KOPT-K1 (cell line): Measurements from ENCODE around the gene TEAD2.

Source experiments
- H3K27ac ChIP-seq: fragments of 200-600 bp; sonication (generic); 2 replicates; pipeline ENCODE4 v1.5.1; 2016; ENCODE audit warnings: antibody characterized with exemption, mild to moderate bottlenecking, low read depth, low read length; ENCODE audit not compliant: poor library complexity, severe bottlenecking
- H3K36me3 ChIP-seq: fragments of 200-600 bp; sonication (generic); 2 replicates; pipeline ENCODE4 v1.5.1; 2017; ENCODE audit warnings: antibody characterized with exemption, mild to moderate bottlenecking, low read length, moderate library complexity; ENCODE audit not compliant: insufficient read depth
- H3K9me3 ChIP-seq: fragments of 200-600 bp; sonication (generic); 2 replicates; pipeline ENCODE4 v1.5.1; 2017; ENCODE audit warnings: antibody characterized with exemption, low read length, mild to moderate bottlenecking; ENCODE audit not compliant: insufficient read depth, poor library complexity, severe bottlenecking

The TEAD2 gene

GRCh38 chr19:49364083-49364737 is 2.0 kb upstream of the TEAD2 start:
- peaks cover 7% of the 10 kb centered on the region for H3K9me3 ChIP-seq
- no peak overlapping the region for H3K27ac ChIP-seq
- no peaks in the 10 kb centered on the region for H3K36me3 ChIP-seq

- Histone ChIP-seq H3K9me3 (no peaks in the 10 kb centered on the region), H3K27ac (no peak within 1 kb of the TSS), H3K36me3 (no peaks in the 10 kb centered on the region)
These were observed 1.3 kb upstream of the TEAD2 start, which contains the start of gene DKKL1 for GRCh38 chr19:49363268-49364082. DKKL1 (plus strand) TSS chr19:49363877; CDS start chr19:49363999, 122 bp downstream.

- Histone ChIP-seq H3K36me3 (no peaks in the 10 kb centered on the region), H3K9me3 (no peaks in the 10 kb centered on the region), H3K27ac (no peak overlapping the region)
These were observed 682 bp upstream of the TEAD2 start for GRCh38 chr19:49362929-49363267.

GRCh38 chr19:49361438-49362047 is 673 bp downstream of the TEAD2 start:
- no peak overlapping the region for H3K27ac ChIP-seq
- H3K9me3 ChIP-seq: no peaks in the 10 kb centered on the region
- H3K36me3 ChIP-seq: no peaks in the 10 kb centered on the region

GRCh38 chr19:49359851-49360820 is 2.1 kb downstream of the TEAD2 start:
- Histone ChIP-seq H3K36me3 (no peaks in the 10 kb centered on the region), H3K27ac (no peak overlapping the region), H3K9me3 (no peaks in the 10 kb centered on the region)

- H3K36me3 ChIP-seq: no peaks in the 10 kb centered on the region
- no peak overlapping the region for H3K27ac ChIP-seq
- H3K9me3 ChIP-seq: no peaks in the 10 kb centered on the region
These were observed 5.0 kb downstream of the TEAD2 start for GRCh38 chr19:49357186-49357585.

- no peaks in the 10 kb centered on the region for H3K36me3 ChIP-seq
- no peak overlapping the region for H3K27ac ChIP-seq
- H3K9me3 ChIP-seq: no peaks in the 10 kb centered on the region
These were observed 5.8 kb downstream of the TEAD2 start for GRCh38 chr19:49356382-49356781.

- H3K9me3 ChIP-seq: no peaks in the 10 kb centered on the region
- no peak overlapping the region for H3K27ac ChIP-seq
- H3K36me3 ChIP-seq: no peaks in the 10 kb centered on the region
These were observed 6.3 kb downstream of the TEAD2 start for GRCh38 chr19:49355909-49356353.

GRCh38 chr19:49349567-49349966 is 12.6 kb downstream of the TEAD2 start:
- H3K27ac ChIP-seq: no peak overlapping the region
- no peaks in the 10 kb centered on the region for H3K36me3 ChIP-seq
- peaks cover 7% of the 10 kb centered on the region for H3K9me3 ChIP-seq

GRCh38 chr19:49348305-49349189 is 13.7 kb downstream of the TEAD2 start:
- no peaks in the 10 kb centered on the region for H3K36me3 ChIP-seq

GRCh38 chr19:49347835-49348234 is 14.4 kb downstream of the TEAD2 start:
- H3K27ac ChIP-seq: no peak overlapping the region
- H3K9me3 ChIP-seq: peaks cover 7% of the 10 kb centered on the region
- H3K36me3 ChIP-seq: no peaks in the 10 kb centered on the region

More at GRCh38 chr19:49348305-49349189, 13.7 kb downstream of the TEAD2 start:
- Histone ChIP-seq H3K27ac (no peak overlapping the region), H3K9me3 (peaks cover 7% of the 10 kb centered on the region)

- no peaks in the 10 kb centered on the region for H3K36me3 ChIP-seq
These were observed 15.0 kb downstream of the TEAD2 start for GRCh38 chr19:49347191-49347590.

GRCh38 chr19:49344505-49345423 is 17.5 kb downstream of the TEAD2 start:
- H3K36me3 ChIP-seq: no peaks in the 10 kb centered on the region
- H3K27ac ChIP-seq: no peak overlapping the region
- peaks cover 5% of the 10 kb centered on the region for H3K9me3 ChIP-seq

More at GRCh38 chr19:49347191-49347590, 15.0 kb downstream of the TEAD2 start:
- no peak overlapping the region for H3K27ac ChIP-seq
- peaks cover 7% of the 10 kb centered on the region for H3K9me3 ChIP-seq
